Panc1 (cell line): ENCODE data around the gene HMOX1.

ENCODE experiments used
- TF ChIP-seq, protein P1 (sequence below): fragments of 450-650 bp; IDR thresholded peaks from 2 replicates; pipeline ENCODE4 v1.5.1; 2017; ENCODE audit warnings: mild to moderate bottlenecking
- TF ChIP-seq, protein P2 (sequence below), 2 experiments: IDR thresholded peaks; 2 replicates each; pipeline ENCODE4 v1.6.1; 2011 to 2012; ENCODE audit warnings: low read depth in 2 of 2, control low read depth in 1 of 2, low read length in 1 of 2, mild to moderate bottlenecking in 1 of 2, moderate library complexity in 1 of 2; ENCODE audit not compliant: insufficient read depth in 1 of 2

DNA sequence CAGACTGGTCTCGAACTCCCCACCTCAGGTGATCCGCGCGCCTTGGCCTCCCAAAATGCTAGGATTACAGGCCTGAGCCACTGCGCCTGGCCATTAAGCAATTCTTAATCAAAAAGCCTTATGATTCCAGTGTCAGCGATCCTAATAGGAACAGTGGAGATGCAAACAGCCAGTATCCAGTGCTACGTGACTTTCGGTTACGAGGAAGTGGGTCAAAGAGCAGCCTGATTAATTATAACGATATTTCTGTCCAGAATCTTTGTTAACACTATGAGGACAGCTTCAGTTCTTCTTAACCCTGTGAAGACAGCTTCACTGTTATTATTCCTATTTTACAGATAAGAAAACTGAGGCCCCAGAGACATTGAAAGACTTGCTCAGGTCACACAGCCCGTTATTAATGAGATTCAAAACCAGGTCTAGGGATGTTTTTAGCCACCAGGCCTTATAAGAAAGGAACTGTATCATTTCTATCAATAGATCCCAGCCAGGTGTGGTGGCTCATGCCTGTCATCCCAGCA is 17.3 kb upstream of the HMOX1 start:
- TF ChIP-seq, protein P1, sequence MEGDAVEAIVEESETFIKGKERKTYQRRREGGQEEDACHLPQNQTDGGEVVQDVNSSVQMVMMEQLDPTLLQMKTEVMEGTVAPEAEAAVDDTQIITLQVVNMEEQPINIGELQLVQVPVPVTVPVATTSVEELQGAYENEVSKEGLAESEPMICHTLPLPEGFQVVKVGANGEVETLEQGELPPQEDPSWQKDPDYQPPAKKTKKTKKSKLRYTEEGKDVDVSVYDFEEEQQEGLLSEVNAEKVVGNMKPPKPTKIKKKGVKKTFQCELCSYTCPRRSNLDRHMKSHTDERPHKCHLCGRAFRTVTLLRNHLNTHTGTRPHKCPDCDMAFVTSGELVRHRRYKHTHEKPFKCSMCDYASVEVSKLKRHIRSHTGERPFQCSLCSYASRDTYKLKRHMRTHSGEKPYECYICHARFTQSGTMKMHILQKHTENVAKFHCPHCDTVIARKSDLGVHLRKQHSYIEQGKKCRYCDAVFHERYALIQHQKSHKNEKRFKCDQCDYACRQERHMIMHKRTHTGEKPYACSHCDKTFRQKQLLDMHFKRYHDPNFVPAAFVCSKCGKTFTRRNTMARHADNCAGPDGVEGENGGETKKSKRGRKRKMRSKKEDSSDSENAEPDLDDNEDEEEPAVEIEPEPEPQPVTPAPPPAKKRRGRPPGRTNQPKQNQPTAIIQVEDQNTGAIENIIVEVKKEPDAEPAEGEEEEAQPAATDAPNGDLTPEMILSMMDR, result no peak
- TF ChIP-seq, protein P2, sequence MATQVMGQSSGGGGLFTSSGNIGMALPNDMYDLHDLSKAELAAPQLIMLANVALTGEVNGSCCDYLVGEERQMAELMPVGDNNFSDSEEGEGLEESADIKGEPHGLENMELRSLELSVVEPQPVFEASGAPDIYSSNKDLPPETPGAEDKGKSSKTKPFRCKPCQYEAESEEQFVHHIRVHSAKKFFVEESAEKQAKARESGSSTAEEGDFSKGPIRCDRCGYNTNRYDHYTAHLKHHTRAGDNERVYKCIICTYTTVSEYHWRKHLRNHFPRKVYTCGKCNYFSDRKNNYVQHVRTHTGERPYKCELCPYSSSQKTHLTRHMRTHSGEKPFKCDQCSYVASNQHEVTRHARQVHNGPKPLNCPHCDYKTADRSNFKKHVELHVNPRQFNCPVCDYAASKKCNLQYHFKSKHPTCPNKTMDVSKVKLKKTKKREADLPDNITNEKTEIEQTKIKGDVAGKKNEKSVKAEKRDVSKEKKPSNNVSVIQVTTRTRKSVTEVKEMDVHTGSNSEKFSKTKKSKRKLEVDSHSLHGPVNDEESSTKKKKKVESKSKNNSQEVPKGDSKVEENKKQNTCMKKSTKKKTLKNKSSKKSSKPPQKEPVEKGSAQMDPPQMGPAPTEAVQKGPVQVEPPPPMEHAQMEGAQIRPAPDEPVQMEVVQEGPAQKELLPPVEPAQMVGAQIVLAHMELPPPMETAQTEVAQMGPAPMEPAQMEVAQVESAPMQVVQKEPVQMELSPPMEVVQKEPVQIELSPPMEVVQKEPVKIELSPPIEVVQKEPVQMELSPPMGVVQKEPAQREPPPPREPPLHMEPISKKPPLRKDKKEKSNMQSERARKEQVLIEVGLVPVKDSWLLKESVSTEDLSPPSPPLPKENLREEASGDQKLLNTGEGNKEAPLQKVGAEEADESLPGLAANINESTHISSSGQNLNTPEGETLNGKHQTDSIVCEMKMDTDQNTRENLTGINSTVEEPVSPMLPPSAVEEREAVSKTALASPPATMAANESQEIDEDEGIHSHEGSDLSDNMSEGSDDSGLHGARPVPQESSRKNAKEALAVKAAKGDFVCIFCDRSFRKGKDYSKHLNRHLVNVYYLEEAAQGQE (IDR thresholded peaks at IDR 0.05; ENCODE audit: insufficient read depth in 1 of 2, low read depth in 2 of 2, low read length in 1 of 2), result no peak
